CD4-positive, alpha-beta T cell (primary cell): ENCODE data around the gene ABR. TPM values are rescaled to one million over a fixed set of nuclear protein-coding genes. Genes with fewer than 3 reads are reported as not detected.

Experiments
- ATAC-seq: fragments of 200-7000 bp; cut with Tn5 transposase; one replicate; pipeline ENCODE4 v1.10.0; 2022; ENCODE audit warnings: mild to moderate bottlenecking; ENCODE audit not compliant: poor library complexity
- CTCF ChIA-PET: fragments of 350-600 bp; sonication (Branson Sonifier 250); formaldehyde crosslinking; loops from one replicate; lab custom pipeline; 2021; ENCODE audit warnings: antibody characterized with exemption, inconsistent platforms; lab: Charles Lee
- POLR2A ChIA-PET: fragments of 350-600 bp; sonication (Branson Sonifier 250); formaldehyde crosslinking; loops from one replicate; lab custom pipeline; 2021; ENCODE audit warnings: antibody characterized with exemption, inconsistent platforms; lab: Charles Lee
- DNase-seq, 14 experiments: peaks; one replicate each; pipeline ENCODE4 v3.0.0-alpha.2; 2013 to 2020; ENCODE audit warnings: mixed read lengths in 2 of 14
- H3K27ac ChIP-seq, 2 donors: one replicate each; pipeline versions ENCODE4 v1.5.1 to v1.7.0; 2013; ENCODE audit warnings: low read length in 2 of 2, low read depth in 1 of 2, mild to moderate bottlenecking in 1 of 2
- H3K27me3 ChIP-seq, 2 experiments: 1 replicate in 1 of 2; 2 replicates in 1 of 2; pipeline versions ENCODE4 v1.6.1 to v1.7.0; 2013; ENCODE audit warnings: low read length in 2 of 2, control low read depth in 1 of 2, mild to moderate bottlenecking in 1 of 2, moderate library complexity in 1 of 2; ENCODE audit not compliant: insufficient read depth in 2 of 2, control insufficient read depth in 1 of 2
- H3K36me3 ChIP-seq: one replicate; pipeline ENCODE4 v1.6.1; 2013; ENCODE audit warnings: low read length, control low read depth; ENCODE audit not compliant: insufficient read depth
- H3K4me1 ChIP-seq: one replicate; pipeline ENCODE4 v1.6.1; 2013; ENCODE audit warnings: low read length, control low read depth; ENCODE audit not compliant: insufficient read depth
- H3K4me3 ChIP-seq: one replicate; pipeline ENCODE4 v1.5.1; 2013; ENCODE audit warnings: mild to moderate bottlenecking, low read length, moderate library complexity
- H3K9me3 ChIP-seq, 2 experiments: 1 replicate in 1 of 2; 2 replicates in 1 of 2; pipeline versions ENCODE4 v1.6.1 to v1.7.0; 2013; ENCODE audit warnings: low read length in 2 of 2, mild to moderate bottlenecking in 2 of 2, control low read depth in 1 of 2, moderate library complexity in 1 of 2; ENCODE audit not compliant: control insufficient read depth in 1 of 2, insufficient read depth in 1 of 2
- H3K27ac Mint-ChIP-seq: one replicate; pipeline ENCODE4 v1.8.0; 2020; ENCODE audit warnings: mixed read lengths
- H3K27me3 Mint-ChIP-seq: one replicate; pipeline ENCODE4 v1.8.0; 2021; ENCODE audit warnings: mixed read lengths
- H3K36me3 Mint-ChIP-seq: one replicate; pipeline ENCODE4 v1.8.0; 2021; ENCODE audit warnings: low read depth, mixed read lengths
- H3K4me1 Mint-ChIP-seq: one replicate; pipeline ENCODE4 v1.8.0; 2021; ENCODE audit warnings: low read depth, mixed read lengths
- H3K4me3 Mint-ChIP-seq: one replicate; pipeline ENCODE4 v1.8.0; 2020; ENCODE audit warnings: mild to moderate bottlenecking, mixed read lengths
- H3K9me3 Mint-ChIP-seq: one replicate; pipeline ENCODE4 v1.8.0; 2020; ENCODE audit warnings: mixed read lengths
- intact Hi-C, 2 experiments: fragments of 100-400 bp; cut with DNase I in 1 of 2; cut with micrococcal nuclease in 1 of 2; formaldehyde crosslinking; loops; one replicate each; pipeline versions ENCODE4 v1.15.1 to v1.9.0; 2023 to 2025; cut with DNase I, micrococcal nuclease
- total RNA-seq, 174 experiments: library from RNA in 2 of 174; stranded (reverse) in 2 of 174; gene quantifications; one replicate each; pipeline ENCODE4 v1.2.3 and lab custom pipeline; 2021 to 2026
- TF ChIP-seq, protein P1 (sequence below): fragments of 200-600 bp; IDR thresholded peaks from one replicate; pipeline ENCODE4 v1.8.0; 2022; ENCODE audit warnings: antibody characterized with exemption, mild to moderate bottlenecking

ABR gene
- total RNA-seq, 2 experiments from 2014 or later = 72.4 to 74.8 TPM

DNA sequence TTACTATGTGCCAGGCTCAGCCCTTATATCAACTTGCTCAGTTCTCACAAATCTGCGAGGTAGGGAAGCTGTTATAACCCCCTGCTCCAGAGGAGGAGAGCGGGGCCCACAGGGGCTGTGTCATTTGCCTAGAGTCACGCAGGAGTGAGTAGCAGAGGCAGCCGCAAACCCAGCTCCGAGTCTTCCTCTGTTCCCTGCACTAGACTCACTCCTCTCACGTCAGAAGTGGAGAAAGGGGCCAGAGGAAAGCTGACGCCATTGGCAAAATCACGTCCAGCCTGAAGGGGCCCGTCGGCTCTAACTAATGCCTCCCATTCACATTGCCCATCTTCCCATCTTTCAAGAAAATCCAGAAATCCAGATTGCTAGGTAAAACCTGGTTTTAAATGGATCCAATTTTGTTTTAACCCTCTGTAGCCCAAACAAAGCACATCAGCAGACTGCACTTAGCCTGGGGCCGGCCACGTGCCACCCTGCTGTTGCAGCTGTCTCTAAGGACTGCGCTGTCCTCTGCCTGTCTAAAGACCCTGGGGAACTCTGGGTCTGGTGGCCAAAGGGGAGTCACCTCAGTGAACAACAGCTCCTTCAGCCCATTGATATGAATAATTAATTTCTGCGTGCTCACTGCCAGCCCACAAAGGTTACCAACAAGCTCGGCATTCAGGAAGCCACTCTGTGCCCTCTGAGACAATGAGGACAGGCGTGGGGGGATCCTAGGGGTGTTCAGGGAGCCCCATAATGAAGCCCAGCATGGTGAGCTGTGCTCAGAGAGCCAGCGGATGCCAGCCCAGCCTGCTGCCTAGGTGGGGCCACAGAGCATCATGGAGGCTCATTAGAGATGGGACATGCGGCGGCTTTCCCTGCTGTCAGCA, 36.7 kb upstream of the ABR start:
- intact Hi-C loops = no loop called here
- ATAC-seq = no peak
- Mint-ChIP-seq H3K27me3 (peaks cover 22% of the 10 kb centered on the region), H3K27ac (no peak overlapping the region), H3K9me3 (no peaks in the 10 kb centered on the region), H3K4me3 (no peak overlapping the region), H3K36me3 (no peaks in the 10 kb centered on the region), H3K4me1 (no peaks in the 10 kb centered on the region)
- TF ChIP-seq, protein P1, sequence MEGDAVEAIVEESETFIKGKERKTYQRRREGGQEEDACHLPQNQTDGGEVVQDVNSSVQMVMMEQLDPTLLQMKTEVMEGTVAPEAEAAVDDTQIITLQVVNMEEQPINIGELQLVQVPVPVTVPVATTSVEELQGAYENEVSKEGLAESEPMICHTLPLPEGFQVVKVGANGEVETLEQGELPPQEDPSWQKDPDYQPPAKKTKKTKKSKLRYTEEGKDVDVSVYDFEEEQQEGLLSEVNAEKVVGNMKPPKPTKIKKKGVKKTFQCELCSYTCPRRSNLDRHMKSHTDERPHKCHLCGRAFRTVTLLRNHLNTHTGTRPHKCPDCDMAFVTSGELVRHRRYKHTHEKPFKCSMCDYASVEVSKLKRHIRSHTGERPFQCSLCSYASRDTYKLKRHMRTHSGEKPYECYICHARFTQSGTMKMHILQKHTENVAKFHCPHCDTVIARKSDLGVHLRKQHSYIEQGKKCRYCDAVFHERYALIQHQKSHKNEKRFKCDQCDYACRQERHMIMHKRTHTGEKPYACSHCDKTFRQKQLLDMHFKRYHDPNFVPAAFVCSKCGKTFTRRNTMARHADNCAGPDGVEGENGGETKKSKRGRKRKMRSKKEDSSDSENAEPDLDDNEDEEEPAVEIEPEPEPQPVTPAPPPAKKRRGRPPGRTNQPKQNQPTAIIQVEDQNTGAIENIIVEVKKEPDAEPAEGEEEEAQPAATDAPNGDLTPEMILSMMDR = no peak
- no peak overlapping the region for H3K27ac ChIP-seq
- no peak for DNase-seq
- no peaks in the 10 kb centered on the region for H3K9me3 ChIP-seq
- H3K27me3 ChIP-seq = peaks cover 0 to 7% of the 10 kb centered on the region in 2 experiments
- no peaks in the 10 kb centered on the region for H3K36me3 ChIP-seq
- CTCF ChIA-PET = no interaction called here
- POLR2A ChIA-PET = no interaction called here
- no peaks in the 10 kb centered on the region for H3K4me1 ChIP-seq
- H3K4me3 ChIP-seq = no peak overlapping the region

DNA sequence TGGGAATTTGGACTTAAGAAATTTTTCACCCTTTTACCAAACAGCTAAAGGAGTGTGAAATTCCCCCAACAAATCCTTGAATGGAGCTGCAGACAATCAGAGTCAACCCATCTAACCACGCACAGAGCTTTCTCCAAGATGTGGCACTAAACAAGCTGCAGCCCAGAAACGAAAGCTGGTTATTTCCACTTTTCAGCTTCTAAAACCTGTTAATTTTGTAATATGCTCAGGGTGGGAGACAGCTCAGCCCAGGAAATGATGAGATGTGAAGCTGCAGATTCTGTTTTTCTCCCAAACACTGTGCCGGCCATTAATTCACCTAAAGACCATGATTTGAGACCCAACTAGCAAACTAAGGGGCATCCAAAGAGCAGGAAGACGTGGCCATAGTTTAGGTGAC, 33.2 kb upstream of the ABR start:
- no peak overlapping the region for H3K27ac Mint-ChIP-seq
- intact Hi-C loops = no loop called here

DNA sequence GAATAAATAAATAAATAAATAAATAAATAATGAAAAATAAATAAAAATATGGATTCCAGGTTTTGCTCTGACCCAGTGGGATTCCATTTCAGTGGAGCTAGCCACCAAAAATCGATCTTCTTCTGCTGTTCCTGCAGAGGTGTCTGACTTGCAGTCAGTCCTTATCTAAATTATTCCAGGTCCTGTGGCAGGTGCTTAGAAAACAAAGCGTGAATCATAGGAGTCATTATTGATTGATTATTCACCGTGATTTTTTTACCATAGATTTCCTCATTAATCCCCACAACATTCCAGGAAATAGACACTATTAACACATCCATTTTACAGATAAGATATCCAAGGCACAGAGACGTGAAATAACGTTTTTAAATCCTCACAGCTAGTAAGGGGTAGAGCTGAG, 31.5 kb upstream of the ABR start:
- Histone ChIP-seq H3K27me3 (peaks cover 0 to 4% of the 10 kb centered on the region in 2 experiments), H3K9me3 (no peaks in the 10 kb centered on the region), H3K36me3 (no peaks in the 10 kb centered on the region), H3K4me3 (no peak overlapping the region), H3K27ac (no peak overlapping the region), H3K4me1 (no peaks in the 10 kb centered on the region)
- ChIA-PET CTCF (no interaction called here), POLR2A (no interaction called here)
- ATAC-seq (no peak), DNase-seq (no peak)
- Mint-ChIP-seq H3K9me3 (no peaks in the 10 kb centered on the region), H3K36me3 (no peaks in the 10 kb centered on the region), H3K4me1 (no peaks in the 10 kb centered on the region), H3K27me3 (peaks cover 13% of the 10 kb centered on the region), H3K27ac (no peak overlapping the region), H3K4me3 (no peak overlapping the region)
- TF ChIP-seq, protein P1 = no peak
- intact Hi-C loops = no loop called here

More for the DNA sequence above, 33.2 kb upstream of the ABR start:
- no peaks in the 10 kb centered on the region for H3K4me1 Mint-ChIP-seq
- no peak for ATAC-seq
- Histone ChIP-seq H3K9me3 (no peaks in the 10 kb centered on the region), H3K27me3 (peaks cover 0 to 4% of the 10 kb centered on the region in 2 experiments), H3K4me1 (no peaks in the 10 kb centered on the region), H3K27ac (no peak overlapping the region), H3K4me3 (no peak overlapping the region), H3K36me3 (no peaks in the 10 kb centered on the region)
- ChIA-PET CTCF (no interaction called here), POLR2A (no interaction called here)
- DNase-seq = no peak
- peaks cover 13% of the 10 kb centered on the region for H3K27me3 Mint-ChIP-seq
- H3K4me3 Mint-ChIP-seq = no peak overlapping the region
- H3K9me3 Mint-ChIP-seq = no peaks in the 10 kb centered on the region
- TF ChIP-seq, protein P1 = no peak
- H3K36me3 Mint-ChIP-seq = no peaks in the 10 kb centered on the region
